A549 (cell line): ENCODE data around the gene SLC13A5. TPM values are rescaled to one million over a fixed set of nuclear protein-coding genes. Genes with fewer than 3 reads are reported as not detected.

ENCODE experiments used
- ATAC-seq, 2 experiments: fragments of 200-7000 bp in 1 of 2; fragments of >200 bp in 1 of 2; cut with Nextera tagmentation in 1 of 2; cut with Tn5 transposase in 1 of 2; 3 replicates each; pipeline versions ENCODE4 v1.8.0 to v1.9.1; 2018 to 2020; ENCODE audit warnings: mild to moderate bottlenecking in 1 of 2, moderate library complexity in 1 of 2
- CTCF ChIA-PET: fragments of 300-600 bp; sonication (Branson Sonifier 250); formaldehyde crosslinking; extraction: SDS; loops from one replicate; lab custom pipeline; 2021; ENCODE audit warnings: antibody characterized with exemption, inconsistent platforms; lab: Yijun Ruan, JAX
- POLR2A ChIA-PET: fragments of 350-600 bp; formaldehyde crosslinking; extraction: SDS; loops from one replicate; lab custom pipeline; 2021; ENCODE audit warnings: antibody characterized with exemption, inconsistent platforms; lab: Yijun Ruan, JAX
- DNase-seq, 2 experiments: peaks; one replicate each; pipeline versions ENCODE4 v3.0.0 to v3.0.0-alpha.2; 2011 to 2016; ENCODE audit warnings: low read depth in 1 of 2, low spot score in 1 of 2
- FAIRE-seq: peaks from 2 replicates; lab custom pipeline; 2011; peaks lifted over from hg19 to GRCh38; lab: Jason Lieb, UNC
- H3K27ac ChIP-seq, 2 experiments: fragments of >200 bp; sonication (Bioruptor Twin); formaldehyde crosslinking; 3 replicates each; pipeline ENCODE4 v1.5.1; 2016 to 2017
- H3K4me1 ChIP-seq: fragments of >200 bp; sonication (Bioruptor Twin); formaldehyde crosslinking; 3 replicates; pipeline ENCODE4 v1.6.1; 2016
- H3K4me2 ChIP-seq: fragments of >200 bp; sonication (Bioruptor Twin); formaldehyde crosslinking; 3 replicates; pipeline ENCODE4 v1.6.1; 2016
- H3K4me3 ChIP-seq: fragments of >200 bp; sonication (Bioruptor Twin); formaldehyde crosslinking; 3 replicates; pipeline ENCODE4 v1.5.1; 2016
- H3K9me3 ChIP-seq: fragments of >200 bp; sonication (Bioruptor Twin); formaldehyde crosslinking; 3 replicates; pipeline ENCODE4 v1.6.1; 2016
- CEBPB ChIP-seq, 2 experiments: fragments of >200 bp in 1 of 2; sonication (Bioruptor Twin) in 1 of 2; formaldehyde crosslinking in 1 of 2; IDR thresholded peaks; 2 replicates each; pipeline ENCODE4 v1.6.1; 2012 to 2016
- EHMT2 ChIP-seq: fragments of 200-600 bp; sonication (generic); IDR thresholded peaks from 2 replicates; pipeline ENCODE4 v1.6.1; 2016; ENCODE audit warnings: antibody characterized with exemption, low read depth, mild to moderate bottlenecking, moderate library complexity
- GATA3 ChIP-seq: IDR thresholded peaks from 2 replicates; pipeline ENCODE4 v1.6.1; 2012; ENCODE audit warnings: borderline replicate concordance
- HDAC2 ChIP-seq: fragments of 200-600 bp; sonication (generic); IDR thresholded peaks from 2 replicates; pipeline ENCODE4 v1.6.1; 2016
- HEYL ChIP-seq: fragments of 250-450 bp; sonication (Bioruptor Pico); IDR thresholded peaks from 2 replicates; pipeline ENCODE4 v1.8.0; 2021; ENCODE audit warnings: mild to moderate bottlenecking, moderate library complexity
- HOXB13 ChIP-seq: fragments of 250-450 bp; sonication (Bioruptor Pico); IDR thresholded peaks from 2 replicates; pipeline ENCODE4 v1.5.0; 2020; ENCODE audit warnings: low read depth, mild to moderate bottlenecking, moderate library complexity
- JUNB ChIP-seq: fragments of >200 bp; sonication (Bioruptor Twin); formaldehyde crosslinking; IDR thresholded peaks from 2 replicates; pipeline ENCODE4 v1.6.1; 2016
- KDM1A ChIP-seq: fragments of 200-600 bp; sonication (generic); IDR thresholded peaks from 2 replicates; pipeline ENCODE4 v1.6.1; 2016; ENCODE audit warnings: low read depth, mild to moderate bottlenecking
- KDM5A ChIP-seq: fragments of 200-600 bp; sonication (generic); IDR thresholded peaks from 2 replicates; pipeline ENCODE4 v1.6.1; 2016; ENCODE audit warnings: antibody characterized with exemption, mild to moderate bottlenecking
- MAX ChIP-seq: IDR thresholded peaks from 2 replicates; pipeline ENCODE4 v1.6.1; 2012
- MAZ ChIP-seq: fragments of 150-350 bp; IDR thresholded peaks from 2 replicates; pipeline ENCODE4 v1.6.1; 2014; ENCODE audit warnings: antibody characterized with exemption, low read depth, low read length, borderline replicate concordance
- NPAS2 ChIP-seq: fragments of 250-450 bp; sonication (Bioruptor Pico); IDR thresholded peaks from 2 replicates; pipeline ENCODE4 v1.8.0; 2022; ENCODE audit warnings: mild to moderate bottlenecking, moderate library complexity, borderline replicate concordance
- NR3C1 ChIP-seq: fragments of >200 bp; sonication (Bioruptor Twin); formaldehyde crosslinking; IDR thresholded peaks from 3 replicates; pipeline ENCODE4 v1.6.1; 2017
- PBX3 ChIP-seq: IDR thresholded peaks from 2 replicates; pipeline ENCODE4 v1.6.1; 2012
- PHF8 ChIP-seq: fragments of 200-600 bp; sonication (generic); IDR thresholded peaks from 2 replicates; pipeline ENCODE4 v1.6.1; 2016; ENCODE audit warnings: low read depth, mild to moderate bottlenecking, antibody characterized with exemption, moderate library complexity, borderline replicate concordance
- RAD21 ChIP-seq, 2 experiments: fragments of >200 bp in 1 of 2; sonication (Bioruptor Twin) in 1 of 2; formaldehyde crosslinking in 1 of 2; IDR thresholded peaks in 1 of 2; conservative IDR thresholded peaks in 1 of 2; 2 replicates in 1 of 2; 3 replicates in 1 of 2; pipeline ENCODE4 v1.6.1; 2012 to 2018; ENCODE audit warnings: inconsistent platforms in 1 of 2
- RCOR1 ChIP-seq: fragments of 150-350 bp; IDR thresholded peaks from 2 replicates; pipeline ENCODE4 v1.6.1; 2014; ENCODE audit warnings: antibody characterized with exemption, low read length, low read depth
- RFX5 ChIP-seq: fragments of 450-650 bp; IDR thresholded peaks from 2 replicates; pipeline ENCODE4 v1.7.1; 2014; ENCODE audit warnings: antibody characterized with exemption, mild to moderate bottlenecking, moderate library complexity
- RNF2 ChIP-seq: fragments of 200-600 bp; sonication (generic); IDR thresholded peaks from 2 replicates; pipeline ENCODE4 v1.6.1; 2016; ENCODE audit warnings: low read depth, mild to moderate bottlenecking, antibody characterized with exemption, moderate library complexity, borderline replicate concordance
- SMC3 ChIP-seq: fragments of >200 bp; sonication (Bioruptor Twin); formaldehyde crosslinking; IDR thresholded peaks from 3 replicates; pipeline ENCODE4 v1.6.1; 2018; ENCODE audit warnings: inconsistent platforms
- ZSCAN20 ChIP-seq: fragments of 250-450 bp; sonication (Bioruptor Pico); IDR thresholded peaks from 2 replicates; pipeline ENCODE4 v1.8.0; 2022; ENCODE audit warnings: mild to moderate bottlenecking, moderate library complexity
- WGBS: methylation state at CpG from one replicate; pipeline ENCODE4 v1.1.6; 2017; ENCODE audit errors: missing lambda C conversion rate; 5-methylcytosine and 5-hydroxymethylcytosine counted together
- polyA plus RNA-seq, 4 experiments: library from polyadenylated mRNA; depleted of rRNA in 3 of 4; stranded (reverse); fragments of >200 nt; fragmentation: RNase III in 1 of 4; extraction: RNeasy Plus Mini Kit Qiagen cat#74134 plus additional on column Dnase treatment in 1 of 4; gene quantifications; 2 replicates in 3 of 4; 3 replicates in 1 of 4; pipeline ENCODE4 v1.2.3, GENCODE V29; 2011 to 2017
- TF ChIP-seq, protein P1 (sequence below): fragments of 250-450 bp; sonication (Bioruptor Pico); IDR thresholded peaks from 2 replicates; pipeline ENCODE4 v1.5.0; 2021; ENCODE audit warnings: mild to moderate bottlenecking, moderate library complexity, borderline replicate concordance
- TF ChIP-seq, protein P2 (sequence below): fragments of 250-450 bp; sonication (Bioruptor Pico); IDR thresholded peaks from 2 replicates; pipeline ENCODE4 v1.5.0; 2020; ENCODE audit warnings: low read depth, mild to moderate bottlenecking, moderate library complexity

SLC13A5 gene
- polyA plus RNA-seq, 2 of the 4 experiments (the other 2 are of a cell fraction) = 0.15 to 0.26 TPM

- TF ChIP-seq GATA3 = no peak
- TF ChIP-seq EHMT2 = no peak
- no peak for TF ChIP-seq ZSCAN20 (CRISPR knock-in tag)
- TF ChIP-seq NPAS2 (CRISPR knock-in tag) = no peak
- TF ChIP-seq PBX3 = no peak
- no peak for TF ChIP-seq KDM1A
- TF ChIP-seq SMC3 = no peak
- no peak for TF ChIP-seq RNF2
- no peak for TF ChIP-seq KDM5A
- TF ChIP-seq HOXB13 (CRISPR knock-in tag) = no peak
- TF ChIP-seq CEBPB (IDR thresholded peaks at IDR 0.05) = no peak
- TF ChIP-seq RFX5 = no peak
- TF ChIP-seq RAD21 (conservative IDR thresholded peaks at IDR 0.05 in 1 of 2, IDR thresholded peaks at IDR 0.05 in 1 of 2) = no peak
- no peak for TF ChIP-seq JUNB
- no peak for TF ChIP-seq RCOR1
Observed at GRCh38 chr17:6752068-6752909, 39.1 kb upstream of the SLC13A5 start (continued).

- 39% methylated on average over 6 of the region's 6 CpGs for WGBS
- FAIRE-seq (no peak), DNase-seq (no peak), ATAC-seq (no peak)
- ChIA-PET CTCF (interaction anchor here (0.8 to 1.5 kb wide), 3 partner anchors 27 to 255 kb away, joined by 3 to 4 read pairs (median 3); partner anchors contain the start of gene FBXO39), POLR2A (no interaction called here)
- no peaks in the 10 kb centered on the region for H3K9me3 ChIP-seq
- peaks cover 6% of the 10 kb centered on the region; the same call in 1 of the 3 replicates for H3K4me1 ChIP-seq
- no peak overlapping the region for H3K4me2 ChIP-seq
- TF ChIP-seq RAD21 (conservative IDR thresholded peaks at IDR 0.05 in 1 of 2, IDR thresholded peaks at IDR 0.05 in 1 of 2) = peak in 1 of 2 experiments; percentile 31; a peak in 2 of 5 replicates
- no peak for TF ChIP-seq NR3C1
- no peak overlapping the region for H3K4me3 ChIP-seq
- no peak overlapping the region for H3K27ac ChIP-seq
Observed at GRCh38 chr17:6749519-6749918, 36.4 kb upstream of the SLC13A5 start.

- Histone ChIP-seq H3K9me3 (no peaks in the 10 kb centered on the region), H3K4me3 (no peak overlapping the region), H3K4me1 (peaks cover 6% of the 10 kb centered on the region; the same call in 1 of the 3 replicates), H3K4me2 (no peak overlapping the region), H3K27ac (no peak overlapping the region)
- POLR2A ChIA-PET = no interaction called here
- CTCF ChIA-PET = no interaction called here
- ATAC-seq = no peak
- no peak for TF ChIP-seq HEYL (CRISPR knock-in tag)
- no peak for TF ChIP-seq MAX
- no peak for TF ChIP-seq RCOR1
- TF ChIP-seq, protein P1, sequence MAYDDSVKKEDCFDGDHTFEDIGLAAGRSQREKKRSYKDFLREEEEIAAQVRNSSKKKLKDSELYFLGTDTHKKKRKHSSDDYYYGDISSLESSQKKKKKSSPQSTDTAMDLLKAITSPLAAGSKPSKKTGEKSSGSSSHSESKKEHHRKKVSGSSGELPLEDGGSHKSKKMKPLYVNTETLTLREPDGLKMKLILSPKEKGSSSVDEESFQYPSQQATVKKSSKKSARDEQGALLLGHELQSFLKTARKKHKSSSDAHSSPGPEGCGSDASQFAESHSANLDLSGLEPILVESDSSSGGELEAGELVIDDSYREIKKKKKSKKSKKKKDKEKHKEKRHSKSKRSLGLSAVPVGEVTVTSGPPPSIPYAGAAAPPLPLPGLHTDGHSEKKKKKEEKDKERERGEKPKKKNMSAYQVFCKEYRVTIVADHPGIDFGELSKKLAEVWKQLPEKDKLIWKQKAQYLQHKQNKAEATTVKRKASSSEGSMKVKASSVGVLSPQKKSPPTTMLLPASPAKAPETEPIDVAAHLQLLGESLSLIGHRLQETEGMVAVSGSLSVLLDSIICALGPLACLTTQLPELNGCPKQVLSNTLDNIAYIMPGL (CRISPR knock-in tag) = no peak
- no peak for TF ChIP-seq HDAC2
- TF ChIP-seq EHMT2 = no peak
- TF ChIP-seq GATA3 = no peak
- TF ChIP-seq, protein P2, sequence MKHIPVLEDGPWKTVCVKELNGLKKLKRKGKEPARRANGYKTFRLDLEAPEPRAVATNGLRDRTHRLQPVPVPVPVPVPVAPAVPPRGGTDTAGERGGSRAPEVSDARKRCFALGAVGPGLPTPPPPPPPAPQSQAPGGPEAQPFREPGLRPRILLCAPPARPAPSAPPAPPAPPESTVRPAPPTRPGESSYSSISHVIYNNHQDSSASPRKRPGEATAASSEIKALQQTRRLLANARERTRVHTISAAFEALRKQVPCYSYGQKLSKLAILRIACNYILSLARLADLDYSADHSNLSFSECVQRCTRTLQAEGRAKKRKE (CRISPR knock-in tag) = no peak
- no peak for TF ChIP-seq PHF8
- no peak for TF ChIP-seq MAZ
- FAIRE-seq = no peak
- no peak for DNase-seq
Observed at GRCh38 chr17:6748617-6749016, 35.4 kb upstream of the SLC13A5 start.
